SK-N-SH treated with all-trans-retinoic acid at 6 μM for 48 hours (cell line): Measurements from ENCODE around the gene NEK11.

Experiments
- ATAC-seq: fragments of 200-7000 bp; cut with Tn5 transposase; 3 replicates; pipeline ENCODE4 v1.9.1; 2020; ENCODE audit warnings: mild to moderate bottlenecking, moderate library complexity
- ARNTL ChIP-seq: fragments of 450-650 bp; formaldehyde crosslinking; IDR thresholded peaks from 2 replicates; pipeline ENCODE4 v1.5.0; 2020; ENCODE audit warnings: low read depth, mild to moderate bottlenecking, moderate library complexity, borderline replicate concordance
- BACH2 ChIP-seq: fragments of 250-450 bp; sonication (Bioruptor Pico); IDR thresholded peaks from 2 replicates; pipeline ENCODE4 v1.9.0; 2021; ENCODE audit warnings: mild to moderate bottlenecking, borderline replicate concordance
- CSDC2 ChIP-seq: fragments of 250-450 bp; sonication (Bioruptor Pico); IDR thresholded peaks from 2 replicates; pipeline ENCODE4 v1.5.0; 2020; ENCODE audit warnings: mild to moderate bottlenecking, moderate library complexity
- ESRRG ChIP-seq: fragments of 250-450 bp; sonication (Bioruptor Pico); IDR thresholded peaks from 2 replicates; pipeline ENCODE4 v1.6.1; 2021; ENCODE audit warnings: mild to moderate bottlenecking
- GLIS3 ChIP-seq: fragments of 250-450 bp; sonication (Bioruptor Pico); IDR thresholded peaks from 2 replicates; pipeline ENCODE4 v1.5.0; 2020; ENCODE audit warnings: mild to moderate bottlenecking, moderate library complexity
- ISL1 ChIP-seq: fragments of 250-450 bp; sonication (Bioruptor Pico); IDR thresholded peaks from 2 replicates; pipeline ENCODE4 v2.1.2; 2022; ENCODE audit warnings: mild to moderate bottlenecking, moderate library complexity
- OSR1 ChIP-seq: fragments of 250-450 bp; sonication (Bioruptor Pico); IDR thresholded peaks from 2 replicates; pipeline ENCODE4 v1.8.0; 2022; ENCODE audit warnings: moderate library complexity, mild to moderate bottlenecking, inconsistent platforms
- RARB ChIP-seq: fragments of 250-450 bp; sonication (Bioruptor Pico); IDR thresholded peaks from 2 replicates; pipeline ENCODE4 v1.8.0; 2021; ENCODE audit warnings: mild to moderate bottlenecking, moderate library complexity
- SNAI2 ChIP-seq: fragments of 250-450 bp; sonication (Bioruptor Pico); IDR thresholded peaks from 2 replicates; pipeline ENCODE4 v1.5.0; 2020; ENCODE audit warnings: mild to moderate bottlenecking, moderate library complexity
- TCF4 ChIP-seq: fragments of 250-450 bp; sonication (Bioruptor Pico); IDR thresholded peaks from 2 replicates; pipeline ENCODE4 v1.8.0; 2021; ENCODE audit warnings: mild to moderate bottlenecking, moderate library complexity, borderline replicate concordance
- TOX ChIP-seq: fragments of 250-450 bp; sonication (Bioruptor Pico); IDR thresholded peaks from 2 replicates; pipeline ENCODE4 v1.8.0; 2021; ENCODE audit warnings: mild to moderate bottlenecking, moderate library complexity, borderline replicate concordance
- ZFP3 ChIP-seq: fragments of 250-450 bp; sonication (Bioruptor Pico); IDR thresholded peaks from 2 replicates; pipeline ENCODE4 v1.5.0; 2020; ENCODE audit warnings: mild to moderate bottlenecking, moderate library complexity
- ZFP30 ChIP-seq: fragments of 450-650 bp; formaldehyde crosslinking; IDR thresholded peaks from 2 replicates; pipeline ENCODE4 v1.5.0; 2022; ENCODE audit warnings: mild to moderate bottlenecking, moderate library complexity
- ZNF565 ChIP-seq: fragments of 450-650 bp; formaldehyde crosslinking; conservative IDR thresholded peaks from 2 replicates; pipeline ENCODE4 v1.5.0; 2020; ENCODE audit warnings: low read depth, mild to moderate bottlenecking, moderate library complexity
- ZNF70 ChIP-seq: fragments of 450-650 bp; formaldehyde crosslinking; IDR thresholded peaks from 2 replicates; pipeline ENCODE4 v1.5.0; 2020; ENCODE audit warnings: mild to moderate bottlenecking, moderate library complexity
- ZNF8 ChIP-seq: fragments of 450-650 bp; formaldehyde crosslinking; IDR thresholded peaks from 2 replicates; pipeline ENCODE4 v1.5.0; 2020; ENCODE audit warnings: mild to moderate bottlenecking, moderate library complexity
- TF ChIP-seq, protein P1 (sequence below): fragments of 250-450 bp; sonication (Bioruptor Pico); IDR thresholded peaks from 2 replicates; pipeline ENCODE4 v1.5.0; 2020; ENCODE audit warnings: mild to moderate bottlenecking, moderate library complexity
- TF ChIP-seq, protein P2 (sequence below): fragments of 250-450 bp; sonication (Bioruptor Pico); IDR thresholded peaks from 2 replicates; pipeline ENCODE4 v1.5.1; 2021; ENCODE audit warnings: mild to moderate bottlenecking, moderate library complexity
- TF ChIP-seq, protein P3 (sequence below): fragments of 250-450 bp; sonication (Bioruptor Pico); IDR thresholded peaks from 2 replicates; pipeline ENCODE4 v1.5.1; 2020; ENCODE audit warnings: low read depth, mild to moderate bottlenecking, moderate library complexity
- TF ChIP-seq, protein P4 (sequence below): fragments of 250-450 bp; sonication (Bioruptor Pico); IDR thresholded peaks from 2 replicates; pipeline ENCODE4 v1.8.0; 2020; ENCODE audit warnings: mild to moderate bottlenecking, moderate library complexity, borderline replicate concordance
- TF ChIP-seq, protein P5 (sequence below): fragments of 250-450 bp; sonication (Bioruptor Pico); IDR thresholded peaks from 2 replicates; pipeline ENCODE4 v1.8.0; 2021; ENCODE audit warnings: low read depth, mild to moderate bottlenecking, moderate library complexity, borderline replicate concordance

NEK11 gene

DNA sequence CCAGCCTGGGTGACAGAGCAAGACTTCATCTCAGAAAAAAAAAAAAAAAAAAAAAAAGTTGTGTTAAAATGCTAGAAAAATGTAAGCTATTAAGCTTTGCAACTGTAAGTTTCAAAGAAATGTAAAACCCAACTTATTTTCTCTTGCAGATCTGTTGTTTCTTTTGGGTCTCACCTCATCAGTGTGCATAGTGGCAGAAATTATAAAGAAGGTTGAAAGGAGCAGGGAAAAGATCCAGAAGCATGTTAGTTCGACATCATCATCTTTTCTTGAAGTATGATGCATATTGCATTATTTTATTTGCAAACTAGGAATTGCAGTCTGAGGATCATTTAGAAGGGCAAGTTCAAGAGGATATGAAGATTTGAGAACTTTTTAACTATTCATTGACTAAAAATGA lies 25.6 kb upstream of the NEK11 start:
- no peak for ATAC-seq
- TF ChIP-seq, protein P1, sequence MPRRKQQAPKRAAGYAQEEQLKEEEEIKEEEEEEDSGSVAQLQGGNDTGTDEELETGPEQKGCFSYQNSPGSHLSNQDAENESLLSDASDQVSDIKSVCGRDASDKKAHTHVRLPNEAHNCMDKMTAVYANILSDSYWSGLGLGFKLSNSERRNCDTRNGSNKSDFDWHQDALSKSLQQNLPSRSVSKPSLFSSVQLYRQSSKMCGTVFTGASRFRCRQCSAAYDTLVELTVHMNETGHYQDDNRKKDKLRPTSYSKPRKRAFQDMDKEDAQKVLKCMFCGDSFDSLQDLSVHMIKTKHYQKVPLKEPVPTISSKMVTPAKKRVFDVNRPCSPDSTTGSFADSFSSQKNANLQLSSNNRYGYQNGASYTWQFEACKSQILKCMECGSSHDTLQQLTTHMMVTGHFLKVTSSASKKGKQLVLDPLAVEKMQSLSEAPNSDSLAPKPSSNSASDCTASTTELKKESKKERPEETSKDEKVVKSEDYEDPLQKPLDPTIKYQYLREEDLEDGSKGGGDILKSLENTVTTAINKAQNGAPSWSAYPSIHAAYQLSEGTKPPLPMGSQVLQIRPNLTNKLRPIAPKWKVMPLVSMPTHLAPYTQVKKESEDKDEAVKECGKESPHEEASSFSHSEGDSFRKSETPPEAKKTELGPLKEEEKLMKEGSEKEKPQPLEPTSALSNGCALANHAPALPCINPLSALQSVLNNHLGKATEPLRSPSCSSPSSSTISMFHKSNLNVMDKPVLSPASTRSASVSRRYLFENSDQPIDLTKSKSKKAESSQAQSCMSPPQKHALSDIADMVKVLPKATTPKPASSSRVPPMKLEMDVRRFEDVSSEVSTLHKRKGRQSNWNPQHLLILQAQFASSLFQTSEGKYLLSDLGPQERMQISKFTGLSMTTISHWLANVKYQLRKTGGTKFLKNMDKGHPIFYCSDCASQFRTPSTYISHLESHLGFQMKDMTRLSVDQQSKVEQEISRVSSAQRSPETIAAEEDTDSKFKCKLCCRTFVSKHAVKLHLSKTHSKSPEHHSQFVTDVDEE, result no peak
- TF ChIP-seq, protein P2, sequence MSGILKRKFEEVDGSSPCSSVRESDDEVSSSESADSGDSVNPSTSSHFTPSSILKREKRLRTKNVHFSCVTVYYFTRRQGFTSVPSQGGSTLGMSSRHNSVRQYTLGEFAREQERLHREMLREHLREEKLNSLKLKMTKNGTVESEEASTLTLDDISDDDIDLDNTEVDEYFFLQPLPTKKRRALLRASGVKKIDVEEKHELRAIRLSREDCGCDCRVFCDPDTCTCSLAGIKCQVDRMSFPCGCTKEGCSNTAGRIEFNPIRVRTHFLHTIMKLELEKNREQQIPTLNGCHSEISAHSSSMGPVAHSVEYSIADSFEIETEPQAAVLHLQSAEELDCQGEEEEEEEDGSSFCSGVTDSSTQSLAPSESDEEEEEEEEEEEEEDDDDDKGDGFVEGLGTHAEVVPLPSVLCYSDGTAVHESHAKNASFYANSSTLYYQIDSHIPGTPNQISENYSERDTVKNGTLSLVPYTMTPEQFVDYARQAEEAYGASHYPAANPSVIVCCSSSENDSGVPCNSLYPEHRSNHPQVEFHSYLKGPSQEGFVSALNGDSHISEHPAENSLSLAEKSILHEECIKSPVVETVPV, result no peak
- TF ChIP-seq BACH2 (CRISPR knock-in tag), result no peak
- TF ChIP-seq, protein P3, sequence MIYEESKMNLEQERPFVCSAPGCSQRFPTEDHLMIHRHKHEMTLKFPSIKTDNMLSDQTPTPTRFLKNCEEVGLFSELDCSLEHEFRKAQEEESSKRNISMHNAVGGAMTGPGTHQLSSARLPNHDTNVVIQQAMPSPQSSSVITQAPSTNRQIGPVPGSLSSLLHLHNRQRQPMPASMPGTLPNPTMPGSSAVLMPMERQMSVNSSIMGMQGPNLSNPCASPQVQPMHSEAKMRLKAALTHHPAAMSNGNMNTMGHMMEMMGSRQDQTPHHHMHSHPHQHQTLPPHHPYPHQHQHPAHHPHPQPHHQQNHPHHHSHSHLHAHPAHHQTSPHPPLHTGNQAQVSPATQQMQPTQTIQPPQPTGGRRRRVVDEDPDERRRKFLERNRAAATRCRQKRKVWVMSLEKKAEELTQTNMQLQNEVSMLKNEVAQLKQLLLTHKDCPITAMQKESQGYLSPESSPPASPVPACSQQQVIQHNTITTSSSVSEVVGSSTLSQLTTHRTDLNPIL (CRISPR knock-in tag), result no peak
- TF ChIP-seq, protein P4, sequence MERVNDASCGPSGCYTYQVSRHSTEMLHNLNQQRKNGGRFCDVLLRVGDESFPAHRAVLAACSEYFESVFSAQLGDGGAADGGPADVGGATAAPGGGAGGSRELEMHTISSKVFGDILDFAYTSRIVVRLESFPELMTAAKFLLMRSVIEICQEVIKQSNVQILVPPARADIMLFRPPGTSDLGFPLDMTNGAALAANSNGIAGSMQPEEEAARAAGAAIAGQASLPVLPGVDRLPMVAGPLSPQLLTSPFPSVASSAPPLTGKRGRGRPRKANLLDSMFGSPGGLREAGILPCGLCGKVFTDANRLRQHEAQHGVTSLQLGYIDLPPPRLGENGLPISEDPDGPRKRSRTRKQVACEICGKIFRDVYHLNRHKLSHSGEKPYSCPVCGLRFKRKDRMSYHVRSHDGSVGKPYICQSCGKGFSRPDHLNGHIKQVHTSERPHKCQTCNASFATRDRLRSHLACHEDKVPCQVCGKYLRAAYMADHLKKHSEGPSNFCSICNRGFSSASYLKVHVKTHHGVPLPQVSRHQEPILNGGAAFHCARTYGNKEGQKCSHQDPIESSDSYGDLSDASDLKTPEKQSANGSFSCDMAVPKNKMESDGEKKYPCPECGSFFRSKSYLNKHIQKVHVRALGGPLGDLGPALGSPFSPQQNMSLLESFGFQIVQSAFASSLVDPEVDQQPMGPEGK (CRISPR knock-in tag), result no peak
- no peak for TF ChIP-seq OSR1 (CRISPR knock-in tag)
- no peak for TF ChIP-seq CSDC2
- TF ChIP-seq, protein P5, sequence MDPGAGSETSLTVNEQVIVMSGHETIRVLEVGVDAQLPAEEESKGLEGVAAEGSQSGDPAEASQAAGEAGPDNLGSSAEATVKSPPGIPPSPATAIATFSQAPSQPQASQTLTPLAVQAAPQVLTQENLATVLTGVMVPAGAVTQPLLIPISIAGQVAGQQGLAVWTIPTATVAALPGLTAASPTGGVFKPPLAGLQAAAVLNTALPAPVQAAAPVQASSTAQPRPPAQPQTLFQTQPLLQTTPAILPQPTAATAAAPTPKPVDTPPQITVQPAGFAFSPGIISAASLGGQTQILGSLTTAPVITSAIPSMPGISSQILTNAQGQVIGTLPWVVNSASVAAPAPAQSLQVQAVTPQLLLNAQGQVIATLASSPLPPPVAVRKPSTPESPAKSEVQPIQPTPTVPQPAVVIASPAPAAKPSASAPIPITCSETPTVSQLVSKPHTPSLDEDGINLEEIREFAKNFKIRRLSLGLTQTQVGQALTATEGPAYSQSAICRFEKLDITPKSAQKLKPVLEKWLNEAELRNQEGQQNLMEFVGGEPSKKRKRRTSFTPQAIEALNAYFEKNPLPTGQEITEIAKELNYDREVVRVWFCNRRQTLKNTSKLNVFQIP (CRISPR knock-in tag), result no peak
- no peak for TF ChIP-seq TOX (CRISPR knock-in tag)
- no peak for TF ChIP-seq ESRRG (CRISPR knock-in tag)
- TF ChIP-seq ARNTL (CRISPR knock-in tag), result no peak
- no peak for TF ChIP-seq RARB
- TF ChIP-seq ZFP30 (CRISPR knock-in tag), result no peak
- TF ChIP-seq ZFP3 (CRISPR knock-in tag), result no peak
- TF ChIP-seq SNAI2 (CRISPR knock-in tag), result no peak
- TF ChIP-seq ZNF70 (CRISPR knock-in tag), result no peak
- TF ChIP-seq ZNF565 (CRISPR knock-in tag), result no peak
- TF ChIP-seq GLIS3 (CRISPR knock-in tag), result no peak
- no peak for TF ChIP-seq ZNF8 (CRISPR knock-in tag)

DNA sequence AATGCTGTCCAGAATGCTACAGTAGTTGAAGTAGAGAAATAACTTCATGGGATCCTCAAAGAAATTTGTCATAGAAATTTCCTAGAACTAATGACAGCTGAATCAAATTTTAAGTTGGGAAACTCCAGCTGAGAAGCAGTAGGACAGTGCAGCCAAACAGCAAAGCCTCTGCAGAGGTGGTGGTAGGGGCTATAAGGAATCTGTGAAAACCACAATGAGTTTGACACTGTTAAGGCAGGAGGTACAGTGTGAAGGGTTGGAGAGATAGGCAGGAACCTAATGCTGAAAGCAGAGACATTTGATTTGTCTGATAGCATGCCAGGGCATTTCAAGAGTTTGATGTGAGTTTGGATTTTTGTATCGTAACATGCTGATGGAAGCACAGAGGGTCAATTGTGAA lies 22.1 kb upstream of the NEK11 start:
- no peak for TF ChIP-seq TCF4 (CRISPR knock-in tag)
- TF ChIP-seq ZFP3 (CRISPR knock-in tag), result no peak
- no peak for TF ChIP-seq GLIS3 (CRISPR knock-in tag)
- no peak for TF ChIP-seq ZNF565 (CRISPR knock-in tag)
- TF ChIP-seq, protein P3 (CRISPR knock-in tag), result no peak
- no peak for ATAC-seq

DNA sequence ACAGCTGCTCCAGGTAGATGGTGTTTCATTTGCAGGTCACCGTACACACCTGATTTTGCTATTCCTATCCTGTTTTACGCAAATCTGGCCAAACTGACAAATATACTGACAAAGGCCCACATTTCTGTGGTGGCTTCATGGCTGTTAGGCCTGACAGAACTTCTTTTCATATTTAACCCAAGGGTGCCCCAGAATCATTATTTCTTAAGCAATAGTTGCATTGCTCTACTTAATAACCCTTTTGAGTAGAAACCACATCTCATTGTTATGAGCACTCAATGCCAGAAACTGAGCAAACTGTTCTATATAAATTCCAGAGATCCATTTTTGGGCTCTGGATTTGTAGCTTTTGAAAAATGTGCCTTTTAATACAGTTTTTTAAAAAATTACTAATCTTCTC lies 19.4 kb upstream of the NEK11 start:
- ATAC-seq, result no peak
- TF ChIP-seq TCF4 (CRISPR knock-in tag) (no peak), TOX (CRISPR knock-in tag) (no peak), ZNF70 (CRISPR knock-in tag) (no peak), ISL1 (CRISPR knock-in tag) (no peak), ZFP3 (CRISPR knock-in tag) (no peak), ZNF565 (CRISPR knock-in tag) (no peak), ZNF8 (CRISPR knock-in tag) (no peak)
- TF ChIP-seq, protein P4 (CRISPR knock-in tag), result no peak
- TF ChIP-seq, protein P3 (CRISPR knock-in tag), result no peak
- TF ChIP-seq, protein P2, result no peak
